GM12878 (cell line): ENCODE data around the gene AGBL5.

Experiments
- BHLHE40 ChIP-seq, 2 experiments: fragments of 450-650 bp in 1 of 2; IDR thresholded peaks; 2 replicates each; pipeline ENCODE4 v1.6.1; 2011 to 2017; ENCODE audit warnings: low read depth in 2 of 2, borderline replicate concordance in 1 of 2, improper control_type of control experiment in 1 of 2, low read length in 1 of 2, mild to moderate bottlenecking in 1 of 2
- CTCF ChIP-seq, 3 experiments: IDR thresholded peaks in 2 of 3; conservative IDR thresholded peaks in 1 of 3; 2 replicates each; pipeline ENCODE4 v1.5.1; 2011; ENCODE audit warnings: low read depth in 3 of 3, low read length in 3 of 3, mild to moderate bottlenecking in 3 of 3, control low read depth in 2 of 3, moderate library complexity in 2 of 3, inconsistent platforms in 1 of 3, mixed read lengths in 1 of 3; ENCODE audit not compliant: control insufficient read depth in 2 of 3, insufficient read depth in 1 of 3; ENCODE audit errors: extremely low read depth in 1 of 3
- FOXK2 ChIP-seq: fragments of 450-650 bp; IDR thresholded peaks from 2 replicates; pipeline ENCODE4 v1.6.1; 2017; ENCODE audit warnings: mild to moderate bottlenecking, moderate library complexity

- TF ChIP-seq FOXK2, result no peak
- TF ChIP-seq BHLHE40 (IDR thresholded peaks at IDR 0.05; ENCODE audit: borderline replicate concordance in 1 of 2, low read depth in 2 of 2, low read length in 1 of 2), result no peak
- no peak for TF ChIP-seq CTCF (IDR thresholded peaks at IDR 0.05 in 2 of 3, conservative IDR thresholded peaks at IDR 0.05 in 1 of 3; ENCODE audit: control insufficient read depth in 2 of 3, extremely low read depth in 1 of 3, insufficient read depth in 1 of 3, low read depth in 3 of 3, low read length in 3 of 3)
These were observed 43.9 kb downstream of the AGBL5 start for GRCh38 chr2:27095427-27095744.
